ENCODE data around the gene CSNK1A1L. TPM values are rescaled to one million over a fixed set of nuclear protein-coding genes. Genes with fewer than 3 reads are reported as not detected.
"Not testable (repeated sequence)": the region's sequence is repeated elsewhere in the genome, so short reads cannot be mapped to it uniquely, and the experiment has no call there.

The CSNK1A1L gene
- total RNA-seq, 4 donors from 2014 or later = not detected

- intact Hi-C loops (cut with DNase I) = no loop called here
- Histone ChIP-seq H3K9me3 (no peaks in the 10 kb centered on the region), H3K4me1 (no peaks in the 10 kb centered on the region), H3K36me3 (no peaks in the 10 kb centered on the region), H3K4me3 (no peak overlapping the region), H3K27ac (replicated peaks in 1 of 4) (no peak overlapping the region), H3K27me3 (peaks cover 0 to 6% (median 0%) of the 10 kb centered on the region in 4 donors)
- no peak for DNase-seq (ENCODE audit: extremely low spot score)
- TF ChIP-seq POLR2A (IDR thresholded peaks at IDR 0.05; ENCODE audit: low read depth) = no peak
- no peak for TF ChIP-seq EP300 (IDR thresholded peaks at IDR 0.05)
- TF ChIP-seq POLR2AphosphoS5 (IDR thresholded peaks at IDR 0.05) = no peak
- no peak for TF ChIP-seq CTCF (IDR thresholded peaks at IDR 0.05)
- 64% methylated on average over 2 of the region's 2 CpGs for WGBS
These were observed 37.6 kb downstream of the CSNK1A1L start for GRCh38 chr13:37067874-37068273.

DNA sequence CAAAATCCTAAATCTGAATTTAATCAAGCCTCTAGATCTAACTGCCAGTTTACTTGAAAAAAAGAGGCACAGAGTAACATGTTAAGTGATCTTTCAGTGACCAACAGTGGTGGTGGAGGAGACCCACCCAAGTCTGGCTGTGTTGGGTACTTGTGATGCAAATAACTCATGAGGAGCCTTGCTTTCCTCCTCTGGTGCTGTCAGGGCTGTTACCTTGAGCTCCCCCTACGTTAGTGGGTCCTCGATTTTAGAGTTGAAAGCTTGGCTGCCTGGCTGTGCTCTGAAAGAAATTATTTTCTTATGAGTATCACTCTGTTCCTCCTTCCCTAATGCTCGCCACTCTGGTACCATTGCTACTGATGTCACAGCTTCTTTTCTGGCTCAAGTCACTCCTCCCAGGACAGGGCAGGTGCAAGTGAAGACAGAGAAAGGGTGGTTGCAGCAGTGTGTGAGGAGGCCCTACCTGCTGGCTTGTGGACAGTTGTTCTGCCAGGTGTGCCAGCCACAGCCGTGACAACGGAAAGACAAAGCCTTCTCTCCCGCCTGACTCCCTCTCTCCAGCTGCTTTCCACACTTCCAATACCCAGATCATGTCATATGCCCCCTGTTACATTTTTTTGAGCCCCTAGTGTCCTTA lies 39.5 kb downstream of the CSNK1A1L start:
- no peak for DNase-seq (ENCODE audit: extremely low spot score)
- TF ChIP-seq POLR2A (IDR thresholded peaks at IDR 0.05; ENCODE audit: low read depth) = no peak
- no peak for TF ChIP-seq POLR2AphosphoS5 (IDR thresholded peaks at IDR 0.05)
- no peak for TF ChIP-seq CTCF (IDR thresholded peaks at IDR 0.05)
- no peak for TF ChIP-seq EP300 (IDR thresholded peaks at IDR 0.05)
- Histone ChIP-seq H3K27ac (replicated peaks in 1 of 4) (no peak overlapping the region), H3K36me3 (no peaks in the 10 kb centered on the region), H3K4me1 (no peaks in the 10 kb centered on the region), H3K4me3 (no peak overlapping the region), H3K9me3 (no peaks in the 10 kb centered on the region), H3K27me3 (peaks cover 0 to 6% (median 0%) of the 10 kb centered on the region in 4 donors)
- 83% methylated on average over 6 of the region's 6 CpGs for WGBS
- intact Hi-C loops (cut with DNase I) = no loop called here

GRCh38 chr13:37059848-37060192 lies 45.6 kb downstream of the CSNK1A1L start:
- Histone ChIP-seq H3K27ac (replicated peaks in 1 of 4) (peak overlapping the region; percentile 88 to 97 (median 93)), H3K27me3 (no peaks in the 10 kb centered on the region), H3K4me3 (peak overlapping the region; percentile 72 to 92 (median 84)), H3K9me3 (no peaks in the 10 kb centered on the region), H3K4me1 (peaks cover 16 to 27% (median 24%) of the 10 kb centered on the region in 4 donors), H3K36me3 (no peaks in the 10 kb centered on the region)
- no peak for DNase-seq (ENCODE audit: extremely low spot score)
- 21% methylated on average over 10 of the region's 10 CpGs for WGBS
- no peak for TF ChIP-seq POLR2A (IDR thresholded peaks at IDR 0.05; ENCODE audit: low read depth)
- no peak for TF ChIP-seq POLR2AphosphoS5 (IDR thresholded peaks at IDR 0.05)
- TF ChIP-seq CTCF (IDR thresholded peaks at IDR 0.05) = no peak
- TF ChIP-seq EP300 (IDR thresholded peaks at IDR 0.05) = no peak
- intact Hi-C loops (cut with DNase I) = no loop called here

DNA sequence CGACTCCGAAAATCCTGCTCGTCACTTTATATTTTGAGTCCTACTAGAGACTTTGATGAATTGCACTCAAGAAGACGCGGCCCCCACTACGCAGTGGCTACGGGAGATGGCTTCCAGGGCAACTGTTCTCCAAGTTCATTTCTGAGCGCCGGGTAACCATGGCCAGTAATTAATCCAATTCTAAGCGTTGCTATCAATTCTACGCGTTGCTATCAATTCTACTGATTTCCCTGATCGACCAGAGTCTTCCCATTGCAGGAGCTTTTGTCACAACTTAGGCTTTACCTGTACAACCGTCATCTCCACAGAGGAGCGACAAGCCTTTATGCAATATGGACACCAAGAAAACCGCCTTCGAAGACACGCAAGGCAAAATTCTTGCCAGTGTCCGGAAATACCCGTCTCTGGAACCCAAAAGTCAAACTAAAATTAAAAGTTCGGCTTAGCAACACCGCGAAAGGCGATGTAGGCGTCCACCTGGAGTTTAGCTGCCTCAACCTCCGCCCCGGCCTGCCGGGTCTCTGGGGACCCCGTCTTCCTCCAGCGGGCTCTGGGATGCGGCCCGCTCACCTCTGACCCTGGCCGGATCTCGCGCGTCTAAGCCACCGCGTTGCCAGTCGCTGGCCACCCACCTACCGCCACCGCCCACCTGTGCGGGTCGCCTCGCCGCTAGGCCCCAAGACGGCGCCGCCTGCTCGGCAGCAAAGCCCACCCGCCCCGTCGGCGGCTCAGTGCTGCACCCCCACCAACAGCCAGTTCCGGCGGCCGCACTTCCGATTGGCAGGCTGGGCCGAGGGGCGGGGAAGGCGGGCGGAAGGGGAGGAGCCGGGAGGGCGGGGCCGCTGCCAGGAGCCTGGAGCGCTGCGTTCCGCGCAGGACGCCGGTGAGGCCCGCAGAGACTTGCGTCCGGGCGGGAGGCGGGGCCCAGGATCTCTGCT lies 46.3 kb downstream of the CSNK1A1L start, which contains the start of gene SUPT20H:
Gene SUPT20H (minus strand): TSS at position 779 of the 938 bp plus-strand sequence. CDS start 8,198 bp downstream, outside the sequence.
- intact Hi-C loops (cut with DNase I) = no loop called here
- H3K4me3 ChIP-seq = peak within 1 kb of the TSS; percentile 72 to 92 (median 84)
- no peaks in the 10 kb centered on the region for H3K36me3 ChIP-seq
- peak; percentile 40 for TF ChIP-seq POLR2A (IDR thresholded peaks at IDR 0.05; ENCODE audit: low read depth)
- TF ChIP-seq POLR2AphosphoS5 (IDR thresholded peaks at IDR 0.05) = peak; percentile 91 to 95
- no peak for TF ChIP-seq EP300 (IDR thresholded peaks at IDR 0.05)
- peak in 1 of 3 experiments; percentile 12 for TF ChIP-seq CTCF (IDR thresholded peaks at IDR 0.05)
- DNase-seq (ENCODE audit: extremely low spot score) = peak; percentile 97
- no peaks in the 10 kb centered on the region for H3K27me3 ChIP-seq
- peak within 1 kb of the TSS; percentile 88 to 97 (median 93) for H3K27ac ChIP-seq (replicated peaks in 1 of 4)
- WGBS = under 1% methylated on average over 47 of the region's 75 CpGs
- H3K9me3 ChIP-seq = no peaks in the 10 kb centered on the region
- H3K4me1 ChIP-seq = peaks cover 16 to 27% (median 24%) of the 10 kb centered on the region in 4 donors

DNA sequence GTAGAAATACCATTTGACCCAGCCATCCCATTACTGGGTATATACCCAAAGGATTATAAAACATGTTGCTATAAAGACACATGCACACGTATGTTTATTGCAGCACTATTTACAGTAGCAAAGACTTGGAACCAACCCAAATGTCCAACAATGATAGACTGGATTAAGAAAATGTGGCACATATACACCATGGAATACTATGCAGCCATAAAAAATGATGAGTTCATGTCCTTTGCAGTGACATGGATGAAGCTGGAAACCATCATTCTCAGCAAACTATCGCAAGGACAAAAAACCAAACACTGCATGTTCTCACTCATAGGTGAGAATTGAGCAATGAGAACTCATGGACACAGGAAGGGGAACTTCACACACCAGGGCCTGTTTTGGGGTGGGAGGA lies 49.2 kb downstream of the CSNK1A1L start:
- H3K4me3 ChIP-seq; DNase-seq (ENCODE audit: extremely low spot score); intact Hi-C loops (cut with DNase I); H3K27me3 ChIP-seq; H3K27ac ChIP-seq (replicated peaks in 1 of 4); H3K9me3 ChIP-seq; H3K36me3 ChIP-seq: not testable (repeated sequence)
- peaks cover 16 to 32% (median 24%) of the 10 kb centered on the region in 4 donors for H3K4me1 ChIP-seq
- WGBS = 93% methylated on average over 2 of the region's 2 CpGs

Measured in esophagus muscularis mucosa (tissue), 4 donors.